GM23248 (cell line): ENCODE data around the gene ACVRL1. TPM values are rescaled to one million over a fixed set of nuclear protein-coding genes. Genes with fewer than 3 reads are reported as not detected.

Experiments
- DNase-seq: peaks from one replicate; pipeline ENCODE4 v3.0.0-alpha.2; 2015
- H2AFZ ChIP-seq: fragments of 200-600 bp; sonication (generic); 2 replicates; pipeline ENCODE4 v1.6.1; 2016; ENCODE audit warnings: antibody characterized with exemption
- H3F3A ChIP-seq: fragments of 200-600 bp; sonication (generic); 2 replicates; pipeline ENCODE4 v1.6.1; 2016; ENCODE audit warnings: mild to moderate bottlenecking, antibody characterized with exemption, mixed run types; ENCODE audit not compliant: insufficient read depth
- H3K27ac ChIP-seq: fragments of 200-600 bp; sonication (generic); 2 replicates; pipeline ENCODE4 v1.5.1; 2016; ENCODE audit warnings: mild to moderate bottlenecking
- H3K27me3 ChIP-seq: fragments of 200-600 bp; sonication (generic); replicated peaks from 2 replicates; pipeline ENCODE4 v1.6.1; 2016; ENCODE audit warnings: mild to moderate bottlenecking; ENCODE audit not compliant: insufficient read depth
- H3K36me3 ChIP-seq: fragments of 200-600 bp; sonication (generic); 2 replicates; pipeline ENCODE4 v1.6.1; 2016; ENCODE audit warnings: low read depth, mild to moderate bottlenecking
- H3K4me1 ChIP-seq: fragments of 200-600 bp; sonication (generic); 2 replicates; pipeline ENCODE4 v1.6.1; 2016; ENCODE audit warnings: mild to moderate bottlenecking; ENCODE audit not compliant: insufficient read depth
- H3K4me2 ChIP-seq: fragments of 200-600 bp; sonication (generic); one replicate; pipeline ENCODE4 v1.6.1; 2016; ENCODE audit warnings: mild to moderate bottlenecking; ENCODE audit not compliant: unreplicated experiment
- H3K4me3 ChIP-seq: fragments of 200-600 bp; sonication (generic); 2 replicates; pipeline ENCODE4 v1.5.1; 2016; ENCODE audit warnings: mild to moderate bottlenecking
- H3K79me2 ChIP-seq: fragments of 200-600 bp; sonication (generic); 2 replicates; pipeline ENCODE4 v1.6.1; 2016; ENCODE audit warnings: mild to moderate bottlenecking; ENCODE audit not compliant: insufficient read depth
- H3K9ac ChIP-seq: fragments of 200-600 bp; sonication (generic); 2 replicates; pipeline ENCODE4 v1.6.1; 2016; ENCODE audit warnings: mild to moderate bottlenecking
- H3K9me2 ChIP-seq: fragments of 200-600 bp; sonication (generic); 2 replicates; pipeline ENCODE4 v1.6.1; 2016; ENCODE audit warnings: mixed run types, mild to moderate bottlenecking, moderate library complexity; ENCODE audit not compliant: insufficient read depth
- H3K9me3 ChIP-seq: fragments of 200-600 bp; sonication (generic); one replicate; pipeline ENCODE4 v1.6.1; 2017; ENCODE audit warnings: low read depth
- H4K20me1 ChIP-seq: fragments of 200-600 bp; sonication (generic); 2 replicates; pipeline ENCODE4 v1.6.0; 2016; ENCODE audit not compliant: insufficient read depth
- EZH2 ChIP-seq: fragments of 200-600 bp; sonication (generic); IDR thresholded peaks from 2 replicates; pipeline ENCODE4 v1.6.1; 2018; ENCODE audit warnings: antibody characterized with exemption, mild to moderate bottlenecking; ENCODE audit not compliant: insufficient read depth, poor library complexity, severe bottlenecking
- EZH2phosphoT487 ChIP-seq: fragments of 200-600 bp; sonication (generic); IDR thresholded peaks from 2 replicates; pipeline ENCODE4 v1.6.1; 2018; ENCODE audit warnings: antibody characterized with exemption, moderate library complexity, mild to moderate bottlenecking, low read depth; ENCODE audit not compliant: insufficient read depth
- WGBS, 2 experiments: methylation state at CpG; one replicate each; pipeline ENCODE4 v1.1.6; 2015 to 2017; ENCODE audit warnings: low lambda C conversion rate in 2 of 2, low coverage in 1 of 2; ENCODE audit errors: missing lambda C conversion rate in 2 of 2; 5-methylcytosine and 5-hydroxymethylcytosine counted together
- in situ Hi-C: fragments of 300-500 bp; cut with MboI; formaldehyde crosslinking; loops from 2 replicates; pipeline ENCODE4 v1.15.0; 2020
- polyA plus RNA-seq: library from polyadenylated mRNA; unstranded; fragments of >200 nt; fragmentation: Nextera tagmentation; extraction: Ambion mirVana; gene quantifications from 2 replicates; pipeline ENCODE4 v1.2.1, GENCODE V29; 2016
- total RNA-seq: library from RNA; depleted of rRNA; stranded (reverse); fragments of >200 nt; shearing (Covaris generic); gene quantifications from 2 replicates; pipeline ENCODE4 v1.2.3, GENCODE V29; 2014

Gene ACVRL1
- total and polyA plus RNA-seq, 2 experiments from 2014 or later = 19.1 to 114 TPM

DNA sequence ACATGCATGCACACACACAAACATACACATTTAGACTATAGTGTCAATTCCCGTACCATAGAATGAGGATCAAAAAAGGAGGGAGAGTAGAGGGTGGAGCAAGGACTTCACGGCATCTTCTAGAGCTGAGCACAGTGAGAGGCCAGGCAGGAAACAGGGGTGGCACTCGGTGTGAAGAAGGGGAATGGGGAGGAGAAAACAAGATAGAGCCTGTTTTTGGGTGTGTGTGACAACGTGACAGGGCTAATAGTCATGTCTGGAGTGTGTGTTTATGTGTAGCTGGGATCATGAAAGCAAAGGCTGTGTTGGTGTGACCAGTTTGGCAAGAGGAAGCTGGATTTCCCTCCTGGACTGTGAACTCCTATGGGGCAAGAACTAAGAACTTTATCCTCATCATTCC lies 34.3 kb downstream of the ACVRL1 start:
- H3K4me1 ChIP-seq = peaks cover 5% of the 10 kb centered on the region; the same call in 1 of the 2 replicates
- no peak overlapping the region for H3K4me3 ChIP-seq
- H3K27ac ChIP-seq = no peak overlapping the region
- H3K36me3 ChIP-seq = no peaks in the 10 kb centered on the region
- no peak overlapping the region for H3K9ac ChIP-seq
- in situ Hi-C loops = no loop called here
- H3K4me2 ChIP-seq = no peak overlapping the region
- DNase-seq = no peak
- no peaks in the 10 kb centered on the region for H3F3A ChIP-seq
- no peaks in the 10 kb centered on the region for H3K79me2 ChIP-seq
- H3K9me3 ChIP-seq = no peaks in the 10 kb centered on the region
- H3K27me3 ChIP-seq = no peaks in the 10 kb centered on the region
- no peak overlapping the region for H2AFZ ChIP-seq
- WGBS, 2 experiments = 25 to 28% methylated on average over 4 of the region's 4 CpGs
- H4K20me1 ChIP-seq = no peaks in the 10 kb centered on the region
- TF ChIP-seq EZH2 (no peak), EZH2phosphoT487 (no peak)
- H3K9me2 ChIP-seq = no peaks in the 10 kb centered on the region

DNA sequence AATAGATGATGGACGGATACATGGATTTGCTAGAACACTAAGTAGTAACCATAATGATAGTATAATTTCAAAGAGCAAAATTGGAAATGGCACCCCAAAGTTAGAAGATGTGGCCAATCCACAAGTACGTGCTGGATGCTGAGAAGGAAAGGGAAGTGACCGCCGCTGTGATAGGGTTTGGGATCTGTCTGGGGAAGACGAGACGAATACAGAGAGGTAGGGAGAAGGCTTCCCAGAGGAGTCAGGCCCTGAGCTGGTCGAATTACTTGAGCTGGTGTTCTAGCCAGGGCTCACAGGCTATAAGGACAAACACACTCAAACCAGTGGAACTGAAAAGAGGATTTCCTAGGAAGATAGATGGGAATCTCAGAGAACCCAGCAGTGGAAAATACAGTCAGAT lies 34.8 kb downstream of the ACVRL1 start:
- Histone ChIP-seq H3K4me3 (no peak overlapping the region), H3K27ac (no peak overlapping the region), H3K4me2 (no peak overlapping the region), H2AFZ (no peak overlapping the region), H3K9ac (no peak overlapping the region), H3K36me3 (no peaks in the 10 kb centered on the region), H3K79me2 (no peaks in the 10 kb centered on the region), H3K4me1 (peaks cover 5% of the 10 kb centered on the region; the same call in 1 of the 2 replicates), H3F3A (no peaks in the 10 kb centered on the region), H3K9me2 (no peaks in the 10 kb centered on the region), H3K9me3 (no peaks in the 10 kb centered on the region), H3K27me3 (no peaks in the 10 kb centered on the region), H4K20me1 (no peaks in the 10 kb centered on the region)
- DNase-seq = no peak
- TF ChIP-seq EZH2 (no peak), EZH2phosphoT487 (no peak)
- in situ Hi-C loops = no loop called here
- WGBS, 2 experiments = 88 to 90% methylated on average over 7 of the region's 7 CpGs

DNA sequence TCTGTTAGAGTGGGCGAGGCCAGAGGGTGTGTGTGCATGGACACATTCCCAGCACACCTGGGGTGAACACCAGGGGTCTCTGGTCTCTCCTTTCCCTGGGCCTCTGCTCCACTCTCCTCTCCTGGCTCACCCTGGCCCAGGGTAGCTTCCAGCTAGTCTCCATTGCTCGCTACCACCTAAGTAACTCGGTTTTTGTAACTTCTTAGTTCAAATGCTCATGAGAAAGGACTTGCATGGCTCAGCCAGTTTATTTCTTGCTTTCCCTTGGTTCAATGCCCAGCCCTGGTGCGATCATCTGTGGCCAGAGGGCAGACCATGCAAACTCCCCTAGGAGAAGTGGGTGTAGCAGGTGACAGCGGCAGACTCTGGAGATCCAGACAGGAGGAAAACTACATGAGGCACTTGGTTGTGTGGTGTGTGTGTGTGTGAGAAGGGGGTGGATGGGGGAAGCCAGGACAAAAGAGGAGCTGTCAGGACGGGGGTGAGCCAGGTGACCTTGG lies 35.2 kb downstream of the ACVRL1 start:
- Histone ChIP-seq H3K27ac (no peak overlapping the region), H3F3A (no peaks in the 10 kb centered on the region), H3K4me2 (no peak overlapping the region), H3K9me3 (no peaks in the 10 kb centered on the region), H3K4me3 (no peak overlapping the region), H3K9me2 (no peaks in the 10 kb centered on the region), H2AFZ (no peak overlapping the region), H3K79me2 (no peaks in the 10 kb centered on the region), H4K20me1 (no peaks in the 10 kb centered on the region), H3K9ac (no peak overlapping the region), H3K27me3 (no peaks in the 10 kb centered on the region), H3K4me1 (peaks cover 5% of the 10 kb centered on the region; the same call in 1 of the 2 replicates), H3K36me3 (no peaks in the 10 kb centered on the region)
- no peak for TF ChIP-seq EZH2phosphoT487
- TF ChIP-seq EZH2 = no peak
- no peak for DNase-seq
- in situ Hi-C loops = no loop called here
- 81 to 83% methylated on average over 6 of the region's 6 CpGs for WGBS, 2 experiments

DNA sequence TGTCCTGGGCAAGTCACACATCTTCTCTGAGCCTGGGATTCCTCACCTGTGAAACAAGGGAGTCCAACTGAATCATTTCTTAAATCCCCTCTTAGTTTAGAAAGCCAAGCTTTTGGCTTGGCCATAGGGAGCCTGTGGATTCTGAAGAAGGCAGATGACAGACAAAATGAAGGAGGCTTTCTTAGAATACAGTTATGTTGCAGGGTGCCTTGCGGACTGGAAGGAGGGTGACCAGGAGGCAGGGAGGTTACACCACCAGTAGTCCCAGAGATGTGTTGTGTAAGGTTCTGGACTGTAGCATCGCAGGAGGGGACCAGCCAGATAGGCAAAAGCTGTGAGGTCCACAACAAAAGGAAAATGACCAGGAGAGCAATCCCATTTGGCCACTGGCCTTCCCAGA lies 36.0 kb downstream of the ACVRL1 start:
- H3K4me3 ChIP-seq = no peak overlapping the region
- 94% methylated on average over 2 of the region's 2 CpGs for WGBS, 2 experiments

More for the DNA sequence above, 36.0 kb downstream of the ACVRL1 start:
- in situ Hi-C loops = no loop called here
- Histone ChIP-seq H3F3A (no peaks in the 10 kb centered on the region), H3K9me2 (no peaks in the 10 kb centered on the region), H3K4me2 (no peak overlapping the region), H3K27ac (no peak overlapping the region), H3K4me1 (peaks cover 5% of the 10 kb centered on the region; the same call in 1 of the 2 replicates), H3K27me3 (no peaks in the 10 kb centered on the region), H3K36me3 (no peaks in the 10 kb centered on the region), H2AFZ (no peak overlapping the region), H3K9me3 (no peaks in the 10 kb centered on the region), H3K79me2 (no peaks in the 10 kb centered on the region), H3K9ac (no peak overlapping the region), H4K20me1 (no peaks in the 10 kb centered on the region)
- TF ChIP-seq EZH2 = no peak
- no peak for TF ChIP-seq EZH2phosphoT487
- no peak for DNase-seq
